ENCODE measurements around the gene COQ2. TPM values are rescaled to one million over a fixed set of nuclear protein-coding genes. Genes with fewer than 3 reads are reported as not detected.

COQ2 gene
- total RNA-seq, 1 donor from 2014 or later: 23.7 TPM

- ATAC-seq (ENCODE audit: poor library complexity): no peak
- intact Hi-C loops (cut with DNase I): no loop called here
- no peak for DNase-seq
Observed at GRCh38 chr4:83229791-83230190, 54.8 kb downstream of the COQ2 start.

GRCh38 chr4:83228231-83228630 is 56.4 kb downstream of the COQ2 start:
- DNase-seq: no peak
- intact Hi-C loops (cut with DNase I): no loop called here
- no peak for ATAC-seq (ENCODE audit: poor library complexity)

GRCh38 chr4:83224502-83225197 is 59.9 kb downstream of the COQ2 start:
- intact Hi-C loops (cut with DNase I): no loop called here
- DNase-seq (no peak), ATAC-seq (ENCODE audit: poor library complexity) (no peak)

- intact Hi-C loops (cut with DNase I): no loop called here
- DNase-seq (no peak), ATAC-seq (ENCODE audit: poor library complexity) (no peak)
Observed at GRCh38 chr4:83223781-83224180, 60.8 kb downstream of the COQ2 start.

GRCh38 chr4:83221897-83222441 is 62.6 kb downstream of the COQ2 start:
- intact Hi-C loops (cut with DNase I): no loop called here
- DNase-seq: no peak
- no peak for ATAC-seq (ENCODE audit: poor library complexity)

GRCh38 chr4:83219344-83220331 is 65.0 kb downstream of the COQ2 start:
- DNase-seq: no peak
- ATAC-seq (ENCODE audit: poor library complexity): no peak
- intact Hi-C loops (cut with DNase I): no loop called here

GRCh38 chr4:83217721-83218522 is 66.7 kb downstream of the COQ2 start:
- ATAC-seq (ENCODE audit: poor library complexity) (peak; percentile 79), DNase-seq (no peak)
- intact Hi-C loops (cut with DNase I): no loop called here

GRCh38 chr4:83216959-83217683 is 67.5 kb downstream of the COQ2 start:
- no peak for ATAC-seq (ENCODE audit: poor library complexity)

GRCh38 chr4:83214079-83214478 is 70.5 kb downstream of the COQ2 start:
- no peak for ATAC-seq (ENCODE audit: poor library complexity)

More at GRCh38 chr4:83216959-83217683, 67.5 kb downstream of the COQ2 start:
- intact Hi-C loops (cut with DNase I): no loop called here
- no peak for DNase-seq

More at GRCh38 chr4:83214079-83214478, 70.5 kb downstream of the COQ2 start:
- intact Hi-C loops (cut with DNase I): no loop called here
- DNase-seq: no peak

Other genes starting within 250 kb of the COQ2 start
- 47.4 TPM for gene COPS4, start 249.6 kb downstream of the COQ2 start, total RNA-seq
- gene PLAC8, start 170.1 kb downstream of the COQ2 start, total RNA-seq: 0.75 TPM
- gene HPSE, start 50.0 kb upstream of the COQ2 start, total RNA-seq: 1.5 TPM
- gene HELQ, start 171.0 kb upstream of the COQ2 start, total RNA-seq: 13.8 TPM
- gene MRPS18C, start 171.3 kb upstream of the COQ2 start, total RNA-seq: 68.7 TPM
- gene ABRAXAS1, start 200.3 kb upstream of the COQ2 start, total RNA-seq: 5.9 TPM